Smooth muscle cell (in vitro differentiated cells): ENCODE results near the gene PPID. TPM values are rescaled to one million over a fixed set of nuclear protein-coding genes. Genes with fewer than 3 reads are reported as not detected.

Experiments used
- DNase-seq: peaks from one replicate; lab custom pipeline; 2025; ENCODE audit not compliant: unreplicated experiment; lab: John Stamatoyannopoulos, UW
- H2AFZ ChIP-seq: fragments of 200-600 bp; sonication (generic); 2 replicates; pipeline ENCODE4 v1.6.0; 2016; ENCODE audit warnings: antibody characterized with exemption, low read depth, mild to moderate bottlenecking
- H3F3A ChIP-seq: fragments of 200-600 bp; sonication (generic); 2 replicates; pipeline ENCODE4 v1.6.0; 2017; ENCODE audit warnings: antibody characterized with exemption, low read depth
- H3K27ac ChIP-seq: fragments of 200-600 bp; sonication (generic); 2 replicates; pipeline ENCODE4 v1.5.1; 2016; ENCODE audit warnings: low read depth, mild to moderate bottlenecking
- H3K27me3 ChIP-seq: fragments of 200-600 bp; sonication (generic); 2 replicates; pipeline ENCODE4 v1.6.1; 2016; ENCODE audit warnings: low read depth, mild to moderate bottlenecking
- H3K36me3 ChIP-seq: fragments of 200-600 bp; sonication (generic); 2 replicates; pipeline ENCODE4 v1.5.1; 2016; ENCODE audit warnings: low read depth
- H3K4me1 ChIP-seq: fragments of 200-600 bp; sonication (generic); 2 replicates; pipeline ENCODE4 v1.5.1; 2016; ENCODE audit warnings: low read depth
- H3K4me2 ChIP-seq: fragments of 200-600 bp; sonication (generic); 2 replicates; pipeline ENCODE4 v1.6.0; 2016; ENCODE audit warnings: mild to moderate bottlenecking
- H3K4me3 ChIP-seq: fragments of 200-600 bp; sonication (generic); 2 replicates; pipeline ENCODE4 v1.5.1; 2016; ENCODE audit warnings: mild to moderate bottlenecking
- H3K79me2 ChIP-seq: fragments of 200-600 bp; sonication (generic); 2 replicates; pipeline ENCODE4 v1.6.0; 2016; ENCODE audit warnings: low read depth, mild to moderate bottlenecking
- H3K9ac ChIP-seq: fragments of 200-600 bp; sonication (generic); 2 replicates; pipeline ENCODE4 v1.6.0; 2016; ENCODE audit warnings: low read depth
- H3K9me3 ChIP-seq: fragments of 200-600 bp; sonication (generic); replicated peaks from 2 replicates; pipeline ENCODE4 v1.5.1; 2016; ENCODE audit warnings: low read depth
- H4K20me1 ChIP-seq: fragments of 200-600 bp; sonication (generic); 2 replicates; pipeline ENCODE4 v1.6.0; 2016; ENCODE audit warnings: low read depth
- WGBS: methylation state at CpG from one replicate; pipeline ENCODE4 v1.1.7; 2016; ENCODE audit warnings: low lambda C conversion rate; 5-methylcytosine and 5-hydroxymethylcytosine counted together
- polyA plus RNA-seq: library from polyadenylated mRNA; unstranded; fragments of >200 nt; fragmentation: Nextera tagmentation; extraction: Ambion mirVana; gene quantifications from 2 replicates; pipeline ENCODE4 v1.2.1, GENCODE V29; 2016
- total RNA-seq: library from RNA; depleted of rRNA; stranded (reverse); fragments of >200 nt; gene quantifications from 2 replicates; pipeline ENCODE4 v1.2.3, GENCODE V29; 2014
- TF ChIP-seq, protein P1 (sequence below): fragments of 200-600 bp; sonication (generic); IDR thresholded peaks from 2 replicates; pipeline ENCODE4 v1.5.1; 2017; ENCODE audit warnings: borderline replicate concordance, mild to moderate bottlenecking, antibody characterized with exemption; ENCODE audit not compliant: insufficient read depth, poor library complexity, severe bottlenecking

The PPID gene
- total and polyA plus RNA-seq, 2 experiments from 2014 or later = 32.1 to 33.1 TPM

DNA sequence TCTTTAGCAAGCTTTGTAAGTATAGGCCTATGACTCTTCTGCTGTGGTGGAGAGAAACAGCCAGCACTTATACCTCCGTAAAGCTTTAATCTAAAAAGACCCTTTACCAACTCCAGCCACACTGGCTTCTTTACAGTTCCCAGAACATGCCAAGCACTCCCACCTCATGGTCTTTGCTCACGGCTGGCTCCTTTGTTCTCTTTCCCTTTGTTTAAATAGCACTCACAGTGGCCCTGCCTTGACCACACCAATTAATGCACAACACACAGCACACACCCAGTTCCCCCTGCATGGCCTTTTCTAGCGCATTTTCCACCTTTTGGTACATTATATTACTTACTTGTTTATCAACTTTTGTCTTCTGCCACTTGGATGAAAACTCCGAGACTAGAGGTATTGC lies 18.9 kb downstream of the PPID start:
- no peak overlapping the region for H3K27ac ChIP-seq
- no peaks in the 10 kb centered on the region for H3K27me3 ChIP-seq
- no peaks in the 10 kb centered on the region for H3K4me1 ChIP-seq
- H3K36me3 ChIP-seq = no peaks in the 10 kb centered on the region
- no peak overlapping the region for H3K9ac ChIP-seq
- TF ChIP-seq, protein P1, sequence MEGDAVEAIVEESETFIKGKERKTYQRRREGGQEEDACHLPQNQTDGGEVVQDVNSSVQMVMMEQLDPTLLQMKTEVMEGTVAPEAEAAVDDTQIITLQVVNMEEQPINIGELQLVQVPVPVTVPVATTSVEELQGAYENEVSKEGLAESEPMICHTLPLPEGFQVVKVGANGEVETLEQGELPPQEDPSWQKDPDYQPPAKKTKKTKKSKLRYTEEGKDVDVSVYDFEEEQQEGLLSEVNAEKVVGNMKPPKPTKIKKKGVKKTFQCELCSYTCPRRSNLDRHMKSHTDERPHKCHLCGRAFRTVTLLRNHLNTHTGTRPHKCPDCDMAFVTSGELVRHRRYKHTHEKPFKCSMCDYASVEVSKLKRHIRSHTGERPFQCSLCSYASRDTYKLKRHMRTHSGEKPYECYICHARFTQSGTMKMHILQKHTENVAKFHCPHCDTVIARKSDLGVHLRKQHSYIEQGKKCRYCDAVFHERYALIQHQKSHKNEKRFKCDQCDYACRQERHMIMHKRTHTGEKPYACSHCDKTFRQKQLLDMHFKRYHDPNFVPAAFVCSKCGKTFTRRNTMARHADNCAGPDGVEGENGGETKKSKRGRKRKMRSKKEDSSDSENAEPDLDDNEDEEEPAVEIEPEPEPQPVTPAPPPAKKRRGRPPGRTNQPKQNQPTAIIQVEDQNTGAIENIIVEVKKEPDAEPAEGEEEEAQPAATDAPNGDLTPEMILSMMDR = no peak
- WGBS = 97% methylated on average over 4 of the region's 4 CpGs
- H4K20me1 ChIP-seq = no peaks in the 10 kb centered on the region
- H2AFZ ChIP-seq = no peak overlapping the region
- H3K79me2 ChIP-seq = no peaks in the 10 kb centered on the region
- H3K9me3 ChIP-seq = no peaks in the 10 kb centered on the region
- H3K4me3 ChIP-seq = no peak overlapping the region
- DNase-seq = no peak
- no peaks in the 10 kb centered on the region for H3F3A ChIP-seq
- H3K4me2 ChIP-seq = no peak overlapping the region

DNA sequence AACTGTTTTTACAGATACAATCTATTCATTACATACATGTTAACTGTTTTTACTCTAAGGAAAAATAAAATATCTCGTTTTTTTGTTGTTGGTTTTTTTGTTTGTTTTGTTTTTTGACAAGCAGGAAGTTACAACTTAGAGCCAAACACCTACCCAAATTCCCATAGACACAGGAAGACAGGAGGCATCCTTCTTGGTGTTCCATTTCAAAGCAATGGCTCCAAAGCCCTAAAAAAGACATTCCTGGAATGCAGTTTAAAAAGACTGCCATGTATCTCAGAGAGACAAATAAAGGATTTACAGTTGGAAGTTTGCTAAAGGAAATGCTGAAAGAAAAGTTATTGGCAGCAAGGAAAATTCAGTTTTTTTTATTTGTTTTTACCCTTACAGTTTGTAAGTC lies 34.4 kb downstream of the PPID start:
- no peaks in the 10 kb centered on the region for H3K9me3 ChIP-seq
- H3K9ac ChIP-seq = no peak overlapping the region
- no peaks in the 10 kb centered on the region for H3F3A ChIP-seq
- H3K27me3 ChIP-seq = no peaks in the 10 kb centered on the region
- H3K27ac ChIP-seq = no peak overlapping the region
- H2AFZ ChIP-seq = no peak overlapping the region
- DNase-seq = no peak
- no peak overlapping the region for H3K4me2 ChIP-seq
- H3K4me3 ChIP-seq = no peak overlapping the region
- H3K79me2 ChIP-seq = no peaks in the 10 kb centered on the region
- H3K4me1 ChIP-seq = no peaks in the 10 kb centered on the region
- no peaks in the 10 kb centered on the region for H4K20me1 ChIP-seq
- no peaks in the 10 kb centered on the region for H3K36me3 ChIP-seq
- TF ChIP-seq, protein P1 = no peak
- 60% methylated on average over 1 of the region's 1 CpG for WGBS

DNA sequence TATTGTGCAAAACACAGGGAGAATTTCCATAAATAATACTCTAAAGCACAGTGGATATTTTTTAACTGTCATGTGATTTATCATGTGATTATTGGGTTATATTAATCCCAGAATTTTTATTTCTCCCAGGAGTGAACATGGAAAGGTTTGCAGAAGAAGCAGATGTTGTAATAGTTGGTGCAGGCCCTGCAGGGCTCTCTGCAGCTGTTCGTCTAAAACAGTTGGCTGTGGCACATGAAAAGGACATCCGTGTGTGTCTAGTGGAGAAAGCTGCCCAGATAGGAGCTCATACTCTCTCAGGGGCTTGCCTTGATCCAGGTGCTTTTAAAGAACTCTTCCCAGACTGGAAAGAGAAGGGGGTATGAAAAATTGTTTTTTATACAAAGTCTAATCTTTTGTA lies 41.1 kb downstream of the PPID start:
- Histone ChIP-seq H3K9me3 (no peaks in the 10 kb centered on the region), H3K4me2 (no peak overlapping the region), H3K79me2 (no peaks in the 10 kb centered on the region), H3K27me3 (no peaks in the 10 kb centered on the region), H3K27ac (no peak overlapping the region), H3K4me1 (no peaks in the 10 kb centered on the region), H2AFZ (no peak overlapping the region), H3F3A (no peaks in the 10 kb centered on the region), H3K36me3 (no peaks in the 10 kb centered on the region), H3K4me3 (no peak overlapping the region), H4K20me1 (no peaks in the 10 kb centered on the region), H3K9ac (no peak overlapping the region)
- no peak for DNase-seq
- TF ChIP-seq, protein P1 = no peak
- 93% methylated on average over 2 of the region's 2 CpGs for WGBS

DNA sequence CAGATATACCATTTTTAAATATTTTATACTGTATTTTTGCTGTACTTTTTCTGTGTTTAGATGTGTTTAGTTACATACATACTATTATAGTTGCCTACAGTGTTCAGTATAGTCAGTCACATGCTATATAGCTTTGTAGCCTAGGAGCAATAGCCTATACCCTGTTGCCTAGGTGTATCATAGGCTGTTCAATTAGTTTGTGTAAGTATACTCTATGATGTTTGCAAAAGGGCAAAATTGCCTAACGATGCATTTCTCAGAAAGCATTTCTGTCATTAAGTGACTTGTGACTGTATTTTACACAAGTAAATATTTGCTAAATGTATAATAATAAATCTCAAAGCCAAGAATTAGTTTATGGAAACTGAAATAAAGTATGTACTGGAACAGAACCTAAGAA lies 41.6 kb downstream of the PPID start:
- TF ChIP-seq, protein P1 = no peak
- no peak overlapping the region for H3K4me2 ChIP-seq
- H3K36me3 ChIP-seq = no peaks in the 10 kb centered on the region
- H3F3A ChIP-seq = no peaks in the 10 kb centered on the region
- no peaks in the 10 kb centered on the region for H3K4me1 ChIP-seq
- no peaks in the 10 kb centered on the region for H4K20me1 ChIP-seq
- no peak overlapping the region for H3K27ac ChIP-seq
- H3K9ac ChIP-seq = no peak overlapping the region
- no peak overlapping the region for H3K4me3 ChIP-seq
- H3K9me3 ChIP-seq = no peaks in the 10 kb centered on the region
- H3K27me3 ChIP-seq = no peaks in the 10 kb centered on the region
- H2AFZ ChIP-seq = no peak overlapping the region
- DNase-seq = no peak
- H3K79me2 ChIP-seq = no peaks in the 10 kb centered on the region
- WGBS = 94% methylated on average over 1 of the region's 1 CpG
